A172 (cell line): ENCODE data around the gene PACS1. TPM values are rescaled to one million over a fixed set of nuclear protein-coding genes. Genes with fewer than 3 reads are reported as not detected.
"Not testable (repeated sequence)": the region's sequence is repeated elsewhere in the genome, so short reads cannot be mapped to it uniquely, and the experiment has no call there.

Source experiments
- DNase-seq: peaks from one replicate; pipeline ENCODE4 v3.0.0-alpha.2; 2015; ENCODE audit warnings: low spot score
- total RNA-seq: library from RNA; depleted of rRNA; stranded (reverse); fragments of >200 nt; shearing (Covaris generic); gene quantifications from 2 replicates; pipeline ENCODE4 v1.2.3, GENCODE V29; 2014

The PACS1 gene
- total RNA-seq, 1 experiment from 2014 or later, result 18.0 TPM

- no peak for DNase-seq
These were observed 206.0 kb downstream of the PACS1 start for GRCh38 chr11:66275984-66276612.

- not testable (repeated sequence) for DNase-seq
These were observed 206.5 kb downstream of the PACS1 start for GRCh38 chr11:66276619-66277018.

DNA sequence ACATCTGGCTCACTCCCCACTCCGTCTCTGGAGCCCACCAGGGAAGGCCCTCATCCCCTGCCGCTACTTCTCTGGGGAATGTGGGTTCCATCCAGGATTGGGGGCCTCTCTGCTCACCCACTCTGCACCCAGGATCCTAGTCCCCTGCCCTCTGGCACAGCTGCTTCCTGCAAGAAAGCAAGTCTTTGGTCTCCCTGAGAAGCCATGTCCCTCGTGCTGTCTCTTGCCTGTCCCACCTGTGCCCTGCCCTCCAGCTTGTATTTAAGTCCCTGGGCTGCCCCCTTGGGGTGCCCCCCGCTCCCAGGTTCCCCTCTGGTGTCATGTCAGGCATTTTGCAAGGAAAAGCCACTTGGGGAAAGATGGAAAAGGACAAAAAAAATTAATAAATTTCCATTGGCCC lies 207.0 kb downstream of the PACS1 start:
- not testable (repeated sequence) for DNase-seq

DNA sequence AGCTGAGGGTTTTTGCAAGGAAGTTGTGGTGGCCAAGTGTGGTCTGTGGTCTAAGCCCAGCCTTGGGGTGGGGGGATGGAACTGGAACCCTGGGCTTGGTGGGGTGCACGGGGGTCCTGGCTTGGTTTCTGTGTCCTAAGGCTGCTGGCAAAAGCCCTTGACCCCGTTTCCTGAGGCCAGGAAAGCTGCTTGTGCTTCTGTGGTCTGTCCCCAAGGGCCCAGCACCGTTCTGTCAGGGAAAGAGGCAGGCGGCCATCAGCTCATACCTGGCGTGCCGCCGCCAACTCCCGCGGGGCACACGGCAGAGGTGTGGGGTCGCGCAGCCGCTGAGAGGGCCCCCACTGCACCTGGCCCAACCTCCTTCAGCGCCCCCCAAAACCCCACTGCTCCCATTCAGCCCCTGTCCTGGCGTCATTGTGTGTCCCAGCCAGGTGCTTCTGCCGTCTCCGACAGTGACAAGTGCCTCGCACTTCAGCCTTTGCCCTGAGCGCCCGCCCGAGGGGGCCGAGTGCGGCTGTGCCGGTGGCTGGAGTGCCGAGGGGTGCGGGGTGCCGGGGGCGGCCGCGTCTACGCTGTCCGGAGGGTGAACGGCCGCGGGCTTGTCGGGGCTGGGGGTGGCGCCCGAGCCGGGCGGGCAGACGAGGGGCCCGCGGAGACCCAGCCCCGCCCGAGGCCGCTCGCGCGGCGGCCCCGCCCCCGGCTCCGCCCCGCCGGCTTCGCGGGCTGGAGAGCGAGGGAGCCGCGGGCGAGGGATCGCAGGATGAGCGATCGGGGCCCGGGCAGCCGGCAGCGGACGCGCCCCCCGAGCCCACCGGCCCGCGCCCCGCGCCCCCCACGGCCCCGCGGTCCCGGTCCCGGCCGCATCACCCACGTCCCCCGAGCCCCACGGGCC lies 207.6 kb downstream of the PACS1 start, which contains the start of gene CNIH2:
Gene CNIH2, plus strand, starts transcription at position 705 of the 892 bp plus-strand sequence. CDS start 282 bp downstream, outside the sequence.
- DNase-seq, result no peak

DNA sequence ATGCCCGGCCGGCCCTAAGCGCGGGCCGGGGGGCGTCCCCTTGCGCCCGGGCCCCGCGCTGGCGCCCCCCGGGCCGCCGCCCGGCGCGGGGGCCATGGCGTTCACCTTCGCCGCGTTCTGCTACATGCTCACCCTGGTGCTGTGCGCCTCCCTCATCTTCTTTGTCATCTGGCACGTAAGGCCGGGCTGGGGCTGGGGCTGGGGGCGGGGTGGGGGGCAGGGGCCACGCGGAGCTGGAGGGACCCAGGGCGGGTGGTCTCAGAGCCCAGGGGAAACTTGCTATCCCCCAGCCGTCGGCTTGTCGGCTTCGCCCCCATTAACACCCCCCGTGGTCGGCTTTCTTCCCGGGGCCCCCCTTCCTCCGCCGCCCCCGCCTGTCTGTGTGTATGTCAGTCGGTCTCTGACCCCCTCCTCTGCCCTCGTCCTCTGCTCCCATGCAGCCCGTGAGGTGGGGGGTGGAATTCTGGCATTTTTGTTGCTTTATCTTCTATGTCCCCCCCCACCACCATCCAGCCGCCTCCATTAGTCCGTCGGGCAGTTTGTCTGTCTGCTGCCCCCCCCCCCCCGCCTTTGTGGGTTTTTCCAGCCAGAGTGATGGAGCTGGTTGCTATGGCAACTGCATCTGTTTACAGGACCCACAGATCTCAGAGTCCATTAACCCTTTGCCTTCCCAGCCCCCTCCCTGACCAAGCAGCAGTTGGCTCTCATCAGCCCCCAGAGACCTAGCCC lies 208.5 kb downstream of the PACS1 start:
- no peak for DNase-seq

DNA sequence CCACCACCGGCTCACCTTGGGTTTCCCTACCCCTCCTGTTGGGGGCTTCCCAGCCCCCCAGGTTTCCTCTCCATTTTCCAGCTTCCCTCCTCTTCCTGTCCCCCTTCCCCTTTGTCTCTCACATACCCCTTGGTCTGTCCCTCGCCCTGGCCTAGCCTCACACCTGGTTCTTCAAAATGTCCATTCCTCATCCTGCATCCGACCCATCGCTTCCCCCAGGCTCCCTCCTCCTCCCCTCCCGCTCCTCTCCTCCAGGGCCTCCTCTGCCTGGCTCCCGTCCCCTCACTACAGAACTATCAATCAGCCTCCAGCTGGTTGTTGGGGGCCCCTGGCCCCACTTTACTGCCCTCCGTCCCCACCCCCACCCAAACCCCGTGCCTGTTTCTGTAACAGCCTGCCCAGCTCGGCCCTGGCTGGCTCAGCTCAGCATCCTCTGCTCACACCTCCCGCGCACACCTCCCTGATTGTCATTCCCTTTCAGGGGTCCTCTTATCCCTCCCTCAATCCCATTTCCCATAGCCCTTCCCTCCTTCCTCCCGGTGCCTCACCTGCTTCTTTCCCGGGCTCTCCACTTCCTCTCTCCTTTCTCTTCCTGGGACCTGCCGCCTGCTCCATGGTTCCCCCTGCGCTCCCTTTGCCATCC lies 209.1 kb downstream of the PACS1 start:
- DNase-seq, result no peak

GRCh38 chr11:66280428-66280827 lies 210.4 kb downstream of the PACS1 start:
- DNase-seq, result no peak

DNA sequence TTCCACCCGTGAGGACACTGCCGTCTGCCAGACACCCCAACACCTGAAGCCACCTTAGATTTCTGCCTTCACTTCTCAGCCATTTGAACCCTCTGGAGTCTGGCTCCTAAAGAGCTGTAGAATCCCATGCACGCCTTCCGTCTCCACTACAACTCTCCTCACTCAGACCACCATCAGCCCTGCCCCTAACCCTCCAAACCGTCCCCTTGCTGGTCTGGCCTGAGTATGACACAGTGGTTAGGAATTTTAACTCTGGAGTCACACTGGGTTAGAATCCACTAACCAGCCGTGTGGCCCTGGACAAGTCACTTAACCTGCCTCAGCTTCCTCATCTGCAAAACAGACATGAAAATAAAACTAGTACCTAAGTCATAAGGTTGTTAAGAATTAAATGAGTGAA lies 210.9 kb downstream of the PACS1 start:
- no peak for DNase-seq

DNA sequence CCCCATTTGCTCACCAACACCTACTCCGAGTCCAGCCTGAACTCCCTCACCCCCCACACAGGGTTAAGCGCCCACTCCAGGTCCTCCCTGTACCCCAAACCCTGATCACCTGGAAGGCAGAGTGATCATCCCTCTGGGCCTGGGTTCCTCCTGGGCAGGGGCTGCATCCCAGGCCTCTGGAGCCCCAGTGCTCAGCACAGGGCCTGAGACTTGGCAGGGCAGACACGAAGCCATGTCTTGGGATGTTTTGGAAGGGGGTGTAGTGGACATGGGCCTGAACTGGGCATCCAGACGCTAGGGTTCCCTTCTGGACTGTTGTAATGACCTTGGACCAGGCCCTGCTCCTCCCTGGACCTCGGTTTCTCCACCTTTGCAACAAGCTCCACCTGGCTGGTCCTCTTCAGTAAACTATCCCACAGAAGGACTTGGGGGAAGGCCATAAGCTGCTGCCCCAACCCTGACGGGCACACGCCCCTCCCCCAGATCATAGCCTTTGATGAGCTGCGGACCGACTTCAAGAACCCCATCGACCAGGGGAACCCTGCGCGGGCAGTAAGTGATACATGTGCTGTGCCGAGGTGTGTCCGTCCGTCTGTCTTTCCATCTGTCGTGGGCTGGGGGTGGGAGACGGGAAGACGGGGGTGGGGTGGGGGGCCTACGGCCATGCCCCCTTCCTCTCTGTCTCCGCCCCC lies 211.8 kb downstream of the PACS1 start:
- no peak for DNase-seq

DNA sequence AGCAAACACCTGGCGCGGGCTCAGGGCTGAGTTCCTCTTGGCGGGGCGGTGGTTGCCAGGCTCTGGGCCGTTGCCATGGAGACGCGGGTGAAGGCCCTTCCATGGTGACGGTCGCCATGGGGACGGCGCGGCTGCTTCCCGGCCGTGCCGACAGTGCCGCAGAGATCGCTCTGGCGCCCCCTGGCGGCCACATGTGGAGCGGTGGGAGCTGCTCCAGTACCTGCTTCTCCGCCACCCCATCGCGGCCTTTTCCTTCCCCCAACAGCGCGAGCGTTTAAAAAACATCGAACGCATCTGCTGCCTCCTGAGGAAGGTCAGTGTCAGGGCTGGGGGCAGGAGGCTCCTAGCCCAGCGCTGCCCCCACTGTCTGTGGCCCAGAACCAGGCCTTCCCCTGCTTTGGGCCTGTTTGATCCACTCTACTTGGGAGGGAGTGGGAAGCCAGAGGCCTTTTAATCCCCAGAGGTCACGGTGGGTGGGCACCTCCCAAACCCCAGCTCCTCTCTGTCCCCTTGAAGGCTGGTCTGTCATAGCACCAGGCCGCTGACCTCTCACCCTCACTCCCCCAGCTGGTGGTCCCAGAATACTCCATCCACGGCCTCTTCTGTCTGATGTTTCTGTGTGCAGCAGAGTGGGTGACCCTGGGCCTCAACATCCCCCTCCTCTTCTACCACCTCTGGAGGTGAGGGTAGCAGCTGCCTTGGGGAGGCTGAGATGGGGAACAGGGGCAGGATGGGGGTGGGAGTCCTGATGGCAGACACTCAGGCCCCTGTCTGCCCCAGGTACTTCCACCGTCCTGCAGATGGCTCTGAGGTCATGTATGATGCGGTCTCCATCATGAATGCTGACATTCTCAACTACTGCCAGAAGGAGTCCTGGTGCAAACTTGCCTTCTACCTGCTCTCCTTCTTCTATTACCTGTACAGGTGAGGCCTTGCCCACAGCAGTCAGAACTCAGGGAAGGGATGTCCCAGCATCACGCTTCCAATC lies 212.7 kb downstream of the PACS1 start:
- peak; percentile 80 for DNase-seq

DNA sequence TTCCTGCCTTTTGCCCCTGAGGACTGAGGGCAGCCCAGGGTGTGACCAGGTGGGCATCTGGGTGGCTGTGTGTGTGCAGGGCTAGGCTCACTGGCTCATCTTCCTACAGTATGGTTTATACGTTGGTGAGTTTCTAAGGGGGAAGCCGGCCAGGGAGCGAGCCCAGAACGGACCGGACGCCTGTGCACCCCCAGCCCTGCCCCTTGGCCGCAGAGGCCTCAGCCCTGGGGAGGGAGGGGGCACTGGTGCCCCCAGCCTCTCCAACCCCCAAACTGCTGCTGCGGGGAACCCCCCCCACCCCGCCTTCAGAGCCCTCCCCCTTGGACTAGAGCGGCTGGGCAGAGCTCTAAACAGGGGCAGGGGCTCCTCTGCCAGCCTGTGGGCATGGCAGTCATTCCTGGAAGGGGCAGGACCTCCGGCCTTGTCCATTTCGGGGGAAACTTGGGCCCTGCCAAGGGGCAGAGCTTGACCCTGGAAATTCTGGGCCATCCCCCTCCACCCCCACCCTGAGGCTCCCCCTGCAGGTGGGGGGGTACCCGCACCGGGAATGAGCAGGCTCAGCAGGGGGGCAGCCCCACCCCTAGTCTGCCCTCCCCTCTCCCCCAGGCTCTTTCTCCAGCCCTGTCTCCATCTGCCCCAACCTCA lies 213.5 kb downstream of the PACS1 start:
- no peak for DNase-seq

- DNase-seq, result no peak
These were observed 214.5 kb downstream of the PACS1 start for GRCh38 chr11:66284526-66285078.

GRCh38 chr11:66285250-66285947 lies 215.3 kb downstream of the PACS1 start:
- no peak for DNase-seq

DNA sequence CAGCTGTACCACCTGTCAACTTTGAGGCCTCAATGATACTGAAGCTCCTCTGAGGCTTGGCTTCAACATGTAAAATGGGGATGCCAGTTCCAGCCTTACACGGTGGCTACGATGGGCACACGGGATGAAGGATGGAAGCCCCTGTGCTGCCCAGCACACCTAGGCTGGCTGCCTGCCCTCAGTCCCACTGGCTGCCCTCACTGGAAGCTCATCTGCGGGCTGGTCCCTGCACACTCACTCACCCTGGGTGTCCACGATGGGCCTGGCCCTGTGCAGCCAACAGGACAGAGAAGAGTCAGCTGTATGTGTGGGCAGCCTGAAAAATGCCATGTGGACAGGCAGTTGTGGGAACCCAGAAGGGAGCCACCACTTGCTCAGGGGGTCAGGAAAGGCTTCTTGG lies 216.6 kb downstream of the PACS1 start:
- DNase-seq, result no peak

GRCh38 chr11:66287211-66287888 lies 217.3 kb downstream of the PACS1 start:
- DNase-seq, result no peak

DNA sequence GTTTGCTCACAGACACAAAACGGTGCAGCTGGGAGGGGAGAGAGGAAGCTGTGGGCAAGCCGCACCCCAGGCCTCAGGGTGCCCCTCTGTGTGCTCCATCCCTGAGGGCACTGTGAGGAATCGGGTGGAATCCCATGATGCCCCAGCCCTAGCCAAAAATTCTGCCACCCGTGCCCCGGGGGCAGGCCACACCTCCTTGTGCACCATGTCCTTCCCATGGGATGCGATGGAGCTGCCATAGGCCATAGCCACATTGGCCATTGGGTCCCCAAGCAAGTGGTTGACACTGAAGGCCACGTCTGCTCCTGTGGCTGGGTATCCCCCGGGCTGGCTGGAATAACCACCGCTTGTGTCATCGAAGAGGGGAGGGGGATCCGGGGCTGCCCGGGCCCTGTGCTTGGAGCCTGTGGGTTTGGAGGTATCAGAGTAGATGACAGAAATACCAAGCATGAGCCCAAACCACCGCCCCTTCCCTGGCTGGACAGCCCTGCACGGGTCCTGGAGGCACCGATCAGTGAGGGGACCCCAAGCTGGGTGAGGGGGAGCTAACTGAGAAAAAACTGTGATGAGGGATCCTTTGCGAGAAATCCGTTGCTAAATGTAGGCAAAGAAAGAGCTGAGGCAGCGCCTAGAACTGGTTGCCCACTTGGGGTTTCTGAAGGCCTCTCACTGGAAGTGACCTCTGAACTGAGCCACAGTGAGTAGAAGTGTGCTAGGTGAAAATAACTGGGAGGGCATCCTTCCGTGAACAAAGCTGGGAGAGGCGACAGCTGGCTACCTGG lies 218.0 kb downstream of the PACS1 start:
- peak; percentile 12 for DNase-seq
